ENCODE measurements around the gene OTUD6A.

GRCh38 chrX:70054391-70054790, 7.9 kb upstream of the OTUD6A start:
- TF ChIP-seq CTCF (conservative IDR thresholded peaks at IDR 0.05; ENCODE audit: low read length) (no peak), EZH2phosphoT487 (IDR thresholded peaks at IDR 0.05; ENCODE audit: borderline replicate concordance) (no peak)

Measured in Loucy (cell line).